Thoracic aorta (tissue), 2 donors: ENCODE results near the gene CCR7. TPM values are rescaled to one million over a fixed set of nuclear protein-coding genes. Genes with fewer than 3 reads are reported as not detected.
"Not testable (repeated sequence)": the region's sequence is repeated elsewhere in the genome, so short reads cannot be mapped to it uniquely, and the experiment has no call there.

Experiments used
- ATAC-seq: fragments of 150-250 bp; one replicate; pipeline ENCODE4 v1.8.0; 2017; ENCODE audit warnings: low read depth; ENCODE audit not compliant: insufficient number of reproducible peaks, low FRiP score
- DNase-seq: peaks from one replicate; pipeline ENCODE4 v3.0.0-alpha.2; 2020; ENCODE audit warnings: low spot score
- H3K27ac ChIP-seq, 2 donors: fragments of 200-600 bp; sonication (generic); 1 replicate in 1 of 2; 2 replicates in 1 of 2; pipeline ENCODE4 v1.5.1; 2016; ENCODE audit warnings: mild to moderate bottlenecking in 2 of 2, moderate library complexity in 2 of 2
- H3K27me3 ChIP-seq: fragments of 200-600 bp; sonication (generic); replicated peaks from 2 replicates; pipeline ENCODE4 v1.6.0; 2016; ENCODE audit warnings: mild to moderate bottlenecking; ENCODE audit not compliant: insufficient read depth
- H3K36me3 ChIP-seq: fragments of 200-600 bp; sonication (generic); one replicate; pipeline ENCODE4 v1.5.1; 2016
- H3K4me1 ChIP-seq, 2 donors: fragments of 200-600 bp; sonication (generic); 1 replicate in 1 of 2; 2 replicates in 1 of 2; pipeline versions ENCODE4 v1.5.1 to v1.6.0; 2016; ENCODE audit warnings: low read depth in 2 of 2, mild to moderate bottlenecking in 1 of 2; ENCODE audit not compliant: control insufficient read depth in 1 of 2
- H3K4me3 ChIP-seq: fragments of 200-600 bp; sonication (generic); 2 replicates; pipeline ENCODE4 v1.5.1; 2016; ENCODE audit warnings: mild to moderate bottlenecking
- H3K9me3 ChIP-seq: fragments of 200-600 bp; sonication (generic); 2 replicates; pipeline ENCODE4 v1.5.1; 2016
- CTCF ChIP-seq: fragments of 200-600 bp; sonication (generic); IDR thresholded peaks from one replicate; pipeline ENCODE4 v1.5.1; 2019; ENCODE audit warnings: antibody characterized with exemption
- total RNA-seq, 2 donors: library from RNA; depleted of rRNA; stranded (reverse); fragments of >200 nt; gene quantifications; one replicate each; pipeline versions ENCODE4 v1.1.0 to v1.2.3, GENCODE V29; 2016

CCR7 gene
- total RNA-seq, 2 donors from 2014 or later: not detected

- no peaks in the 10 kb centered on the region for H3K36me3 ChIP-seq
- ATAC-seq (no peak), DNase-seq (no peak)
- no peak overlapping the region for H3K27ac ChIP-seq
- H3K4me1 ChIP-seq: no peaks in the 10 kb centered on the region
- H3K9me3 ChIP-seq: peaks cover under 1% of the 10 kb centered on the region
- TF ChIP-seq CTCF: no peak
- H3K4me3 ChIP-seq: no peak overlapping the region
- H3K27me3 ChIP-seq: no peaks in the 10 kb centered on the region
Observed at GRCh38 chr17:40579471-40579870, 14.2 kb upstream of the CCR7 start.

GRCh38 chr17:40577611-40578065 is 12.4 kb upstream of the CCR7 start:
- ATAC-seq: no peak
- Histone ChIP-seq H3K4me1 (no peaks in the 10 kb centered on the region), H3K9me3 (peaks cover 3% of the 10 kb centered on the region), H3K36me3 (no peaks in the 10 kb centered on the region), H3K27ac (no peak overlapping the region), H3K27me3 (no peaks in the 10 kb centered on the region), H3K4me3 (no peak overlapping the region)
- no peak for TF ChIP-seq CTCF
- DNase-seq: no peak

- H3K27ac ChIP-seq: no peak overlapping the region
- no peak for DNase-seq
- peaks cover 3% of the 10 kb centered on the region for H3K9me3 ChIP-seq
- no peaks in the 10 kb centered on the region for H3K4me1 ChIP-seq
- H3K27me3 ChIP-seq: no peaks in the 10 kb centered on the region
- H3K36me3 ChIP-seq: no peaks in the 10 kb centered on the region
- no peak for TF ChIP-seq CTCF
- H3K4me3 ChIP-seq: no peak overlapping the region
- ATAC-seq: no peak
Observed at GRCh38 chr17:40576113-40576740, 11.0 kb upstream of the CCR7 start.

GRCh38 chr17:40574292-40574691 is 9.0 kb upstream of the CCR7 start:
- H3K27me3 ChIP-seq: no peaks in the 10 kb centered on the region
- H3K4me3 ChIP-seq: no peak overlapping the region
- no peak for TF ChIP-seq CTCF
- ATAC-seq: no peak
- H3K36me3 ChIP-seq: no peaks in the 10 kb centered on the region
- no peaks in the 10 kb centered on the region for H3K4me1 ChIP-seq
- H3K27ac ChIP-seq: no peak overlapping the region
- no peak for DNase-seq
- H3K9me3 ChIP-seq: peaks cover 3% of the 10 kb centered on the region

GRCh38 chr17:40572245-40572993 is 7.1 kb upstream of the CCR7 start:
- H3K27ac ChIP-seq, DNase-seq, H3K4me3 ChIP-seq, ATAC-seq, H3K27me3 ChIP-seq, H3K36me3 ChIP-seq, H3K4me1 ChIP-seq, H3K9me3 ChIP-seq: not testable (repeated sequence)
